ENCODE results near the gene DGKA. TPM values are rescaled to one million over a fixed set of nuclear protein-coding genes. Genes with fewer than 3 reads are reported as not detected.
A peak's percentile ranks its signal among the peaks of the same experiment; 100 is the strongest.

DGKA gene
- total RNA-seq, 2 donors from 2014 or later: 74.9 to 161 TPM

- 51% methylated on average over 3 of the region's 3 CpGs for whole genome bisulfite sequencing
- TF ChIP-seq CTCF (IDR thresholded peaks at IDR 0.05) (no peak), POLR2AphosphoS5 (IDR thresholded peaks at IDR 0.05) (no peak), POLR2A (IDR thresholded peaks at IDR 0.05) (no peak)
- Histone ChIP-seq H3K36me3 (no peaks in the 10 kb centered on the region), H3K4me1 (replicated peaks) (no peaks in the 10 kb centered on the region), H3K4me3 (no peak overlapping the region), H3K27ac (peak overlapping the region; percentile 91 to 94), H3K9me3 (no peaks in the 10 kb centered on the region), H3K27me3 (replicated peaks; ENCODE audit: insufficient read depth) (no peaks in the 10 kb centered on the region)
- intact Hi-C loops (cut with DNase I): no loop called here
- DNase-seq (ENCODE audit: low spot score): no peak
These were observed 41.1 kb downstream of the DGKA start for GRCh38 chr12:55972042-55972441.

- intact Hi-C loops (cut with DNase I): no loop called here
- Histone ChIP-seq H3K36me3 (no peaks in the 10 kb centered on the region), H3K4me3 (peak overlapping the region; percentile 50 to 52), H3K4me1 (replicated peaks) (no peaks in the 10 kb centered on the region), H3K9me3 (no peaks in the 10 kb centered on the region), H3K27ac (peak overlapping the region; percentile 91 to 94), H3K27me3 (replicated peaks; ENCODE audit: insufficient read depth) (no peaks in the 10 kb centered on the region)
- DNase-seq (ENCODE audit: low spot score): no peak
- TF ChIP-seq POLR2AphosphoS5 (IDR thresholded peaks at IDR 0.05) (no peak), CTCF (IDR thresholded peaks at IDR 0.05) (no peak), POLR2A (IDR thresholded peaks at IDR 0.05) (no peak)
- WGBS: 22% methylated on average over 1 of the region's 1 CpG
These were observed 41.5 kb downstream of the DGKA start for GRCh38 chr12:55972456-55972855.

- H3K27ac ChIP-seq: peak overlapping the region; percentile 91 to 94
- H3K9me3 ChIP-seq: no peaks in the 10 kb centered on the region
- H3K4me1 ChIP-seq (replicated peaks): no peaks in the 10 kb centered on the region
- TF ChIP-seq POLR2A (IDR thresholded peaks at IDR 0.05) (peak; percentile 82), POLR2AphosphoS5 (IDR thresholded peaks at IDR 0.05) (no peak), CTCF (IDR thresholded peaks at IDR 0.05) (no peak)
- H3K4me3 ChIP-seq: peak overlapping the region; percentile 50 to 52
- WGBS: under 1% methylated on average over 18 of the region's 18 CpGs
- peak; percentile 23 for DNase-seq (ENCODE audit: low spot score)
- no peaks in the 10 kb centered on the region for H3K36me3 ChIP-seq
- intact Hi-C loops (cut with DNase I): no loop called here
- no peaks in the 10 kb centered on the region for H3K27me3 ChIP-seq (replicated peaks; ENCODE audit: insufficient read depth)
These were observed 42.1 kb downstream of the DGKA start for GRCh38 chr12:55972911-55973598.

- peak within 1 kb of the TSS; percentile 76 to 94 for H3K4me3 ChIP-seq
- intact Hi-C loops (cut with DNase I): no loop called here
- H3K4me1 ChIP-seq (replicated peaks): no peaks in the 10 kb centered on the region
- no peaks in the 10 kb centered on the region for H3K9me3 ChIP-seq
- H3K27ac ChIP-seq: peak within 1 kb of the TSS; percentile 94 to 98
- H3K36me3 ChIP-seq: no peaks in the 10 kb centered on the region
- DNase-seq (ENCODE audit: low spot score): peak; percentile 100
- TF ChIP-seq POLR2AphosphoS5 (IDR thresholded peaks at IDR 0.05): peak; percentile 98
- peak; percentile 50 to 85 (median 51) for TF ChIP-seq CTCF (IDR thresholded peaks at IDR 0.05)
- peak; percentile 100 for TF ChIP-seq POLR2A (IDR thresholded peaks at IDR 0.05)
- WGBS: under 1% methylated on average over 36 of the region's 39 CpGs
- no peaks in the 10 kb centered on the region for H3K27me3 ChIP-seq (replicated peaks; ENCODE audit: insufficient read depth)
These were observed 42.8 kb downstream of the DGKA start, which contains the start of gene RAB5B for GRCh38 chr12:55973599-55974307. Gene RAB5B, plus strand, starts transcription at chr12:55974078. Its CDS starts 12,883 bp downstream, at chr12:55986961.

Data from prostate gland (tissue), 2 donors.